Right forelimb (tissue), 1 donor: ENCODE results near the gene OR56B1.
A peak's percentile ranks its signal among the peaks of the same experiment; 100 is the strongest.
"Not testable (repeated sequence)": the region's sequence is repeated elsewhere in the genome, so short reads cannot be mapped to it uniquely, and the experiment has no call there.

ENCODE experiments used
- DNase-seq: peaks from one replicate; pipeline ENCODE4 v3.0.0-alpha.2; 2018

The OR56B1 gene, protein sequence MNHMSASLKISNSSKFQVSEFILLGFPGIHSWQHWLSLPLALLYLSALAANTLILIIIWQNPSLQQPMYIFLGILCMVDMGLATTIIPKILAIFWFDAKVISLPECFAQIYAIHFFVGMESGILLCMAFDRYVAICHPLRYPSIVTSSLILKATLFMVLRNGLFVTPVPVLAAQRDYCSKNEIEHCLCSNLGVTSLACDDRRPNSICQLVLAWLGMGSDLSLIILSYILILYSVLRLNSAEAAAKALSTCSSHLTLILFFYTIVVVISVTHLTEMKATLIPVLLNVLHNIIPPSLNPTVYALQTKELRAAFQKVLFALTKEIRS

GRCh38 chr11:5736396-5736795, at the start of gene OR56B1:
TSS of gene OR56B1 (plus strand) at chr11:5736448. CDS start at chr11:5736517, 69 bp downstream.
- no peak for DNase-seq

- DNase-seq, result no peak
Observed at GRCh38 chr11:5688482-5688881, 47.8 kb upstream of the OR56B1 start.

- peak; percentile 54 for DNase-seq
Observed at GRCh38 chr11:5689551-5689983, 46.7 kb upstream of the OR56B1 start, which contains the start of gene TRIM22. TSS of gene TRIM22 (plus strand) at chr11:5689790. CDS start at chr11:5696233, 6,443 bp downstream.

GRCh38 chr11:5690216-5690615, 46.0 kb upstream of the OR56B1 start:
- DNase-seq, result no peak

DNA sequence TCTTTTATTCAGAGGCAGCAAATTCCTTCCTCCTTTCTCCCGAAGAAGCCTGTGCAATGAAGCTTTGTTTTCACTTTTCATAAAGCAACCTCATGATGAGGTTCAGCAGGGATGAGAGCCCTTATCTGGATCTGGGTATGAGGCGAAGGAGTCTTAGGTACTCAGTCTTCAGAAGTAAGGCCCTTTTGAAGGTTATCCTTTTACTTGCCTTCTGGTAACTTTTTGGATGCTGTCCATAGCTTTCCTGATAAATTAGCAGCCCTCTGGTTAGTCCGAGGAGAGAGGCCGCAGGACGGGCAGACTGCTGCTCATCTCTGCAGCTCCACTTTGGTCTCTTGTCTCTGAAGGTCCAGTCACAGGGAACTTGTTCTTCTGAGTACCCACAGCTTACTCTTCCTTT, 45.5 kb upstream of the OR56B1 start:
- DNase-seq, result no peak

GRCh38 chr11:5691238-5691963, 44.8 kb upstream of the OR56B1 start:
- not testable (repeated sequence) for DNase-seq

DNA sequence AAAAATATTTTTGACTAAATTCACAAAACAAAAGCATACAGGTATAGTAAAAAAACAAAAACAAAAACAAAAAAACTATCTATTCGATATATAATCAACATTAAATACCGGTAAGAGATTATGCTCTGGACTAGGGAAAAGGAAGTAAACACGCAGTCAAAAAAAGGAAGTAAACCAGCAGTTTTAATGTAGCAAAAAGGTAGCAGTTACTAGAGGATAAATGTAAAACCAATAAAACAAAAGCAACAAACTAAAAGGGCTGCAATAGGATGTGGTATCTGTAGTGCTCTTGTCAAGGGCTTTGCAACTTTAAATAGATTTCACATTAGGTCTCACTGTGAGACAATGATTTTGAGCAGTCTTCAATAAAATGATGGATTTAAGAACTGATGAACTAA, 44.3 kb upstream of the OR56B1 start:
- DNase-seq, result no peak

DNA sequence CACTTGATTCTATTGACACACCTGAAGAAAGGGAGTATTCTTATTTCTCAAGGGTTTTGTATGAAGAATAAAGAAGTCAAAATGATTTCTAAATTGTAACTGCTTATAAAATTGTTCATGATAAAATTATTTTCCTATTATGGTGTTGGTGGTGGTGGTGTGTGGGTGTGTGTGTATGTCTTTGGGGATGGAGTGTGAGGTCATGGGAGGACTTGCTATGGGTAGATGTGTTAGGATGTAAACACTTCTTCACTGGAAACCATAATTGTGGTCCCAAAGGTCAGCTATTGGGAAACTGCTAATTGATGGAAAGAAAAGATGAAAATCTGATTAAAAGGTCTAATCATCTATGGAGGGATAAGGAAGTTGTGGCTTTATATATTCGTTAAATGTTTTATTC, 41.6 kb upstream of the OR56B1 start:
- DNase-seq, result no peak

- DNase-seq, result no peak
Observed at GRCh38 chr11:5695580-5695979, 40.7 kb upstream of the OR56B1 start.

DNA sequence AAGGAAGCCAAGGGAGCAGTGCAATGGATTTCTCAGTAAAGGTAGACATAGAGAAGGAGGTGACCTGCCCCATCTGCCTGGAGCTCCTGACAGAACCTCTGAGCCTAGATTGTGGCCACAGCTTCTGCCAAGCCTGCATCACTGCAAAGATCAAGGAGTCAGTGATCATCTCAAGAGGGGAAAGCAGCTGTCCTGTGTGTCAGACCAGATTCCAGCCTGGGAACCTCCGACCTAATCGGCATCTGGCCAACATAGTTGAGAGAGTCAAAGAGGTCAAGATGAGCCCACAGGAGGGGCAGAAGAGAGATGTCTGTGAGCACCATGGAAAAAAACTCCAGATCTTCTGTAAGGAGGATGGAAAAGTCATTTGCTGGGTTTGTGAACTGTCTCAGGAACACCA, 40.0 kb upstream of the OR56B1 start:
- DNase-seq, result no peak

- no peak for DNase-seq
Observed at GRCh38 chr11:5698281-5698680, 38.0 kb upstream of the OR56B1 start.

GRCh38 chr11:5700421-5701054, 35.7 kb upstream of the OR56B1 start:
- DNase-seq, result no peak

DNA sequence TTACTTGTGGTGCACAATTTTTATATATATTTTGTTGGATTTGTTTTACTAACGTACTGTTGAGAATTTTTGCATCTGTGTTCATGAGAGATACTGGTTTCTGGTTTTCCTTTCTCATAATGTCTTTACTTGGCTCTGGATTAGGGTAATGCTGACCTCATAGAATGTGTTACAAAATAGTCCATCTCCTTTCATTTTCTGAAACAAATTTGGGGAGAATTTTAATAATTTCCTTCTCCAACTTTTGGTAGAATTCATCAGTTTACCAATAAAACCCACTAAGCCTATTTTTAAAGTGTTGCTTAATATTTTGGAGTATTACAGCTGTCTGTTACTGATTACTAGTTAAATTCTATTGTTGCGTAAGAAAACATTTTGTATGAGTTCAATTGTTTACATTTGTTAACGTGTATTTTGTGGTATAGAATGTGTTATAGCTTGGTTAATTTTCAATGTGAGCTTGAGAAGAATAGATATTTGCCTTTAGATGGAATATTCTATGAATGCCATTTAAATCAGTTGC, 35.1 kb upstream of the OR56B1 start:
- no peak for DNase-seq

DNA sequence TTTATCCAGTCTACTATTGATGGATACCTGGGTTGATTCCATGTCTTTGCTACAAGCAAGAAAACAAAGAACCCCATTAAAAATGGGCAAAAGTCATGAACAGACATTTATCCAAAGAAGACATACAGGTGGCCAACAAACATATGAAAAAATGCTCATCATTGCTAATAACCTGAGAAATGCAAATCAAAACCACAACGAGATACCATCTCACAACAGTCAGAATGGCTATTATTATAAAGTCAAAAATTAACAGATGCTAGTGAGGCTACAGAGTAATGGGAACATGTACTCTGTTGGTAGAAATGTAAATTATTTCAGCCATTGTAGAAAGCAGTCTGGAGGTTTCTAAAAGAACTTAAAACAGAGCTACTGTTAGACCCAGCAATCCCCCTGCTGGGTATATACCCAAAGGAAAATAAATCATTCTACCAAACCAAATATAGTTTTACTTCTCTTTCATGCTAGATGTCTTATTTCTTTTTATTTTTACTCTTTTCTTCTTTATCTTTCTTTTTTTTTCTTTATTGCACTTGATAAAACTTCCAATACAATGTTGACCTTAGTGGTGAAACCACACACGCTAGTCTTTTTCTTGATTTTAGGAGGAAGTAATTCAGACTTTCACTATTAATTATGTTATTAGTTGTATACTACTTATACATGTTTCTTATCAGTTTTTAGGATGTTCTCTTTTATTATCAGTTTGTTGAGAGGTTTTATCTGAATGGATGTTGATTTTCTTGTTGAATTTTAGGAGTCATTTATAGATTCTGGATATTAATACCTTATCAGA, 32.3 kb upstream of the OR56B1 start:
- DNase-seq, result no peak

DNA sequence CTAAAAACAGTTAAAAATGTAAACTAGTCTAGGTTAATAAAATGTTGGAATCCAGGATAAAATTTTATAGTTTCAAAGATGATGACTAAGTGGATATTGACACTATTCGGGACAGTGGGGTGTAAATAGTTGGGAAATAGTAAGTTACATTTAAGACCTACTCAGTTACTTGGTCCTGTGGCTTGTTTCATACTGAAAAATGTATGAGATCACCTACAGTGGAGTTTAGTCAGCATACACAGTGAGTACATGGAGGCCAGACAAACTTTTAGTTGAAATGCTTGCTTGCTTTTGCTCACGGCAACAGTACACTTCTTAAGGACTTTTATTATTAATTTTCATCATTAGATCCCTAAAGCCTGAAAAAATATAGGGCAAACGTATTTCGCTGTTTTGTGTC, 30.6 kb upstream of the OR56B1 start:
- no peak for DNase-seq

DNA sequence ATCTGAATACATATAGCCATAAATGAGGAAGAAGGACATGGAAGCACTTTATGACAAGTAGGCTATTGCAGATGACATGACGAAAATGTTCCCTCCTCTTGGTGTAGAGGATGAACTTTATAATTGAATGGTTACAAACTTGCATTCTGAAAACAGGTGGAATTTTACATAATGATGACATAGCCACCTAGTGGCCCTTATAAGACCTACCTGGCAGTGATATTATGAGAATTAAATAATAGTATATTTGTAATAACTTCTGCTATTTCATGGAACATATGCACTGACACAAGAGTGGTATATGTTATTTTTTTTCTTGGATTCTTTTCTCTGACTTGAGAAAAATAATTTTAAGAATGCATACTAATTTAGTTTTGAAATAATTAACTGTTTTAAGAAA, 23.7 kb upstream of the OR56B1 start:
- no peak for DNase-seq

- no peak for DNase-seq
Observed at GRCh38 chr11:5713695-5714094, 22.6 kb upstream of the OR56B1 start.

GRCh38 chr11:5716518-5716917, 19.7 kb upstream of the OR56B1 start:
- not testable (repeated sequence) for DNase-seq

GRCh38 chr11:5719703-5720495, 16.3 kb upstream of the OR56B1 start:
- no peak for DNase-seq

DNA sequence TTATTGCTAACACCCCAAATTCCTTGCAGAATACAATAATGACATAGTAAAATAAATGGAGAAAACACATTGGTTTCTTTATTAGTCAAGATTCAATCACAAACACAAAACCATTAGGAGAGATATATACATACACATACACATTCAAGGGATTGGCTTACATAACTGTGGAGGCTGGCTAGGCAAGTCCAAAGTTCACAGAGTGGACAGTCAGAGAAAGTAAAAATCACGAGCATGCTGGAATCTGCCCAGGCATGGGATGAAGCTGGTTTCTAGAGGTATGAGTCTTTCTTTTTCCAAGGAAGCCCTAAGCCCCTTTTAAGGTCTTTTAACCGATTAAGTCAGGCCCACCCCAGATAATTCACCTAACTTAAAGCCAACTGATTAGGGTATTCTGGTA, 13.6 kb upstream of the OR56B1 start:
- DNase-seq, result no peak

GRCh38 chr11:5726351-5726750, 9.9 kb upstream of the OR56B1 start:
- no peak for DNase-seq

- DNase-seq, result no peak
Observed at GRCh38 chr11:5727691-5728090, 8.6 kb upstream of the OR56B1 start.
